Ovary (tissue), 9 donors: ENCODE measurements around the gene TEAD3. TPM values are rescaled to one million over a fixed set of nuclear protein-coding genes. Genes with fewer than 3 reads are reported as not detected.

ENCODE experiments used
- DNase-seq, 5 donors: peaks; one replicate each; pipeline ENCODE4 v3.0.0-alpha.2; 2019 to 2020
- H3K27ac ChIP-seq, 2 donors: fragments of 200-600 bp; one replicate each; pipeline versions ENCODE4 v1.5.1 to v1.8.0; 2019 to 2022
- H3K27me3 ChIP-seq: fragments of 200-600 bp; one replicate; pipeline ENCODE4 v1.8.0; 2022
- H3K36me3 ChIP-seq: fragments of 200-600 bp; sonication (generic); one replicate; pipeline ENCODE4 v1.5.1; 2019
- H3K4me1 ChIP-seq: one replicate; pipeline ENCODE4 v1.8.1; 2013; ENCODE audit warnings: mild to moderate bottlenecking, moderate library complexity; ENCODE audit not compliant: insufficient read depth
- H3K4me3 ChIP-seq: fragments of 200-600 bp; sonication (generic); one replicate; pipeline ENCODE4 v1.5.1; 2017
- H3K9me3 ChIP-seq, 2 donors: fragments of 200-600 bp in 1 of 2; sonication (generic) in 1 of 2; one replicate each; pipeline versions ENCODE4 v1.5.1 to v1.8.1; 2013 to 2019; ENCODE audit warnings: mild to moderate bottlenecking in 1 of 2, moderate library complexity in 1 of 2
- CTCF ChIP-seq, 3 donors: fragments of 450-650 bp in 2 of 3; fragments of 200-600 bp in 1 of 3; IDR thresholded peaks; one replicate each; pipeline versions ENCODE4 v1.5.1 to v1.8.0; 2016 to 2022; ENCODE audit warnings: antibody characterized with exemption in 3 of 3, mild to moderate bottlenecking in 1 of 3
- EP300 ChIP-seq: sonication (generic); formaldehyde crosslinking; IDR thresholded peaks from one replicate; pipeline ENCODE4 v1.6.1; 2017; ENCODE audit warnings: antibody characterized with exemption
- POLR2A ChIP-seq: fragments of 450-650 bp; IDR thresholded peaks from one replicate; pipeline ENCODE4 v1.6.1; 2017; ENCODE audit warnings: antibody characterized with exemption, mild to moderate bottlenecking, moderate library complexity
- WGBS, 3 donors: extraction: QIAGEN DNeasy Blood & Tissue Kit in 1 of 3; methylation state at CpG; one replicate each; pipeline versions ENCODE4 v1.1.5 to v1.1.7; 2013 to 2017; 5-methylcytosine and 5-hydroxymethylcytosine counted together
- intact Hi-C, 4 donors: fragments of 100-400 bp; cut with DNase I; formaldehyde crosslinking; loops; one replicate each; pipeline versions ENCODE4 v1.11.0 to v1.15.1; 2022 to 2023
- polyA plus RNA-seq, 2 donors: library from polyadenylated mRNA; stranded (reverse); fragments of 200-250 nt in 1 of 2; fragments of 350-450 nt in 1 of 2; fragmentation: Illumina TruSeq in 1 of 2; extraction: RNeasy Lipid Tissue Mini Kit (QIAGEN cat#74804) in 1 of 2; gene quantifications; one replicate each; pipeline ENCODE4 v1.2.3, GENCODE V29; 2013 to 2014
- total RNA-seq, 7 donors: library from RNA; depleted of rRNA in 2 of 7; stranded (reverse); fragments of >200 nt in 2 of 7; fragmentation: NEBNext Ultra II Directional in 3 of 7; extraction: Animal tissue kit (Norgen Biotek cat#: 25700) in 3 of 7; gene quantifications; one replicate each; pipeline versions ENCODE4 v1.1.0 to v1.2.4, GENCODE V29; 2016 to 2023
- donor health status: DM: no; HTN: no; CAD: no; lungs with moderate emphysema.
- donor health status: DM: no; HTN: no; CAD: no.
- donor health status: Bipolar disorder and iron deficiency.
- donor health status: DM: yes; HTN: yes; CAD: no.
- donor health status: DM: no; HTN: no; CAD: no.
- donor health status: DM: yes; HTN: yes; CAD: no.

Gene TEAD3
- total and polyA plus RNA-seq, 9 donors = 15.7 to 63.1 (median 35.1) TPM

DNA sequence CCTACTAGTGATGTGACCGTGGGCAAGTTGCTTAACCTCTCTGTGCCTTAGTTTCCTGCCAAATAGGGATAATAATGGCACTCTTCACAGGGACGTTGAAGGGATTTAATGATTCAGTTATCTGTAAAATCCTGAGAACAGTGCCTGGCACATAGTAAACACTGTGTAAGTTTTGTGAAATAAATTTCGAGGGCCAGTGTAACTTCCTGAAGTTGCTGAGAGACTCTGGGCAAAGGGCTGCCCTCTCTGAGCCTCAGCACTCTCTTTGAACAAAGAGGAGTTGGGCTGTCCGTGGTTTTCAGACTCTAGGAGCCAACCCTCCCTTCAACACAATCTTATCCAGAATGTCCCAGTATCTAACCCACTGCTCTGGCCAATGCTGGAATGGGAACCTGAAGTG, 2.5 kb upstream of the TEAD3 start:
- Histone ChIP-seq H3K27ac (no peak overlapping the region), H3K4me3 (no peak overlapping the region), H3K36me3 (no peaks in the 10 kb centered on the region), H3K27me3 (no peaks in the 10 kb centered on the region), H3K4me1 (peaks cover 13% of the 10 kb centered on the region), H3K9me3 (no peaks in the 10 kb centered on the region)
- 88 to 90% (median 88%) methylated on average over 4 of the region's 4 CpGs for WGBS, 3 donors
- TF ChIP-seq POLR2A (no peak), CTCF (IDR thresholded peaks at IDR 0.05) (no peak), EP300 (no peak)
- no peak for DNase-seq
- intact Hi-C loops = loop anchor here in 1 of 4 donors (10.0 kb wide), 2 partner anchors 95 to 235 kb away; partner anchors contain the start of gene ARMC12

- Histone ChIP-seq H3K27me3 (no peaks in the 10 kb centered on the region), H3K4me1 (peaks cover 18% of the 10 kb centered on the region), H3K27ac (peak overlapping the region; percentile 97 to 99), H3K9me3 (no peaks in the 10 kb centered on the region), H3K4me3 (peak overlapping the region; percentile 95), H3K36me3 (no peaks in the 10 kb centered on the region)
- peak in 2 of 5 donors; percentile 31 to 56 for DNase-seq
- intact Hi-C loops = loop anchor here in 1 of 4 donors (10.0 kb wide), 2 partner anchors 96 to 236 kb away; partner anchors contain the start of gene ARMC12
- no peak for TF ChIP-seq CTCF (IDR thresholded peaks at IDR 0.05)
- TF ChIP-seq EP300 = no peak
- WGBS, 3 donors = 43 to 52% (median 52%) methylated on average over 12 to 14 of the region's 14 CpGs
Observed at GRCh38 chr6:35498422-35499067, 1.7 kb upstream of the TEAD3 start.

DNA sequence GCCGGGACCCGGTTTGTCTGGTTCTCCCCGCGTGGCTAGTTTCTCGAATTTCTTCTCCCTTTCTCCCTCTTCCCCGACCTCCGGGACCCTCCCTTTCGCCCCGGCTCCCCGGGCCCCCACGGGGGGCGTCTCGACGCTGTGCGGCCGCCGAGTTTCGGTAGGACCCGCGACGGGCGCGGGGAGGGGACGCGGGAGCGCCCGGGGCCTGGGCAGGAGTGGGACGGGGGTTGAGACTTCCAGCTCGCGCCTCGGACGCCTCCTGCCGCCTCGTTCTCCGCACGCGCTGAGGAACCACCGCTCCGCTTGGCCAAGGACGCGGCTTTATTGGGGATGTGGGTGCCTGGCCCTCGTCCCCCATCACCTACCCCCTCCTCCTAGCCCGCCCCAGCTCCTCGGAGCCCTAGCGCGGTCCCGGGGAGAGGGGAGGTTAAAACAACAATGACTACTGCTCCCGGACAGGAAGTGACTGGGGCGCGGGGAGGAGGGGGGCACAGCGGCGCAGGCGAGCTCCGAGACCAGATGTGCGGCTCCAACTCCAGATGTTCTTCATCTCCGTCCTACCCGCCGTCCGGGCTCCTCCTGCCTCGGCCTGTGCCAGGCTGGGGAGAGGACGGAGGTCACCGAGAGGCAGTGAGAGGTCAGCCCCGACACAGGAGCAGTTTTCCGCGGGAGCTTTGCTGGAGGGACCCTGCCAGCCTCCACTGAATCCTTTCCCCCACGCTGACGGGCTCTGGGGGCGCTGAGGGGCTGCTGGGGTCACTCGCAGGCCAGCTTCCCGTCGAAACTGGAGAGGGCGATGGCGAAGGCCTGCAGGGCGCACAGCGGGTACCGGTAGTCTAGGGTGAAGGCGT, 917 bp upstream of the TEAD3 start:
- 2 to 7% (median 4%) methylated on average over 37 to 77 of the region's 77 CpGs for WGBS, 3 donors
- intact Hi-C loops = loop anchor here in 1 of 4 donors (2.0 to 10.0 kb wide), 3 partner anchors 29 to 237 kb away; partner anchors contain the start of genes ARMC12 and RPL10A
- H3K4me1 ChIP-seq = peaks cover 22% of the 10 kb centered on the region
- H3K4me3 ChIP-seq = peak overlapping the region; percentile 95
- no peaks in the 10 kb centered on the region for H3K36me3 ChIP-seq
- H3K27me3 ChIP-seq = no peaks in the 10 kb centered on the region
- no peak for TF ChIP-seq EP300
- TF ChIP-seq POLR2A = peak; percentile 55
- peak in 1 of 3 donors; percentile 18 for TF ChIP-seq CTCF (IDR thresholded peaks at IDR 0.05)
- DNase-seq = peak; percentile 86 to 90 (median 87)
- H3K27ac ChIP-seq = peak overlapping the region; percentile 97 to 99
- no peaks in the 10 kb centered on the region for H3K9me3 ChIP-seq

- intact Hi-C loops = loop anchor here in 1 of 4 donors (2.0 to 10.0 kb wide), 3 partner anchors 27 to 239 kb away; partner anchors contain the start of genes ARMC12 and RPL10A
Observed at GRCh38 chr6:35496036-35496840, 641 bp downstream of the TEAD3 start.

More at GRCh38 chr6:35496036-35496840, 641 bp downstream of the TEAD3 start:
- Histone ChIP-seq H3K27me3 (no peaks in the 10 kb centered on the region), H3K9me3 (no peaks in the 10 kb centered on the region), H3K27ac (peak overlapping the region; percentile 97 to 99), H3K36me3 (no peaks in the 10 kb centered on the region), H3K4me1 (peaks cover 33% of the 10 kb centered on the region), H3K4me3 (peak overlapping the region; percentile 95)
- WGBS, 3 donors = 2 to 6% (median 3%) methylated on average over 32 to 63 of the region's 63 CpGs
- TF ChIP-seq POLR2A (peak; percentile 28), CTCF (IDR thresholded peaks at IDR 0.05) (peak in 1 of 3 donors; percentile 16), EP300 (no peak)
- peak in 1 of 5 donors; percentile 80 for DNase-seq
